Mesodermal cell (in vitro differentiated cells): Measurements from ENCODE around the gene COL27A1.

Source experiments
- H3K27ac ChIP-seq: 2 replicates; pipeline ENCODE4 v1.7.0; 2013; ENCODE audit warnings: mild to moderate bottlenecking, low read depth, low read length, moderate library complexity; ENCODE audit not compliant: severe bottlenecking
- H3K36me3 ChIP-seq: 2 replicates; pipeline ENCODE4 v1.7.1; 2013; ENCODE audit warnings: mild to moderate bottlenecking, low read length, moderate library complexity; ENCODE audit not compliant: control insufficient read depth, insufficient read depth
- H3K4me1 ChIP-seq: one replicate; pipeline ENCODE4 v1.7.1; 2013; ENCODE audit warnings: mild to moderate bottlenecking, low read length; ENCODE audit not compliant: insufficient read depth, control insufficient read depth, poor library complexity, severe bottlenecking
- H3K4me3 ChIP-seq: 2 replicates; pipeline ENCODE4 v1.7.0; 2013; ENCODE audit warnings: low read length, control low read depth, mild to moderate bottlenecking; ENCODE audit not compliant: insufficient read depth, poor library complexity, severe bottlenecking; ENCODE audit errors: extremely low read depth
- H3K9me3 ChIP-seq: 2 replicates; pipeline ENCODE4 v1.7.1; 2013; ENCODE audit warnings: mild to moderate bottlenecking, low read length, moderate library complexity; ENCODE audit not compliant: control insufficient read depth
- WGBS, 2 experiments: methylation state at CpG; one replicate each; pipeline ENCODE4 v1.1.5; 2013; ENCODE audit warnings: missing lambda C conversion rate in 2 of 2; ENCODE audit not compliant: insufficient coverage in 2 of 2; 5-methylcytosine and 5-hydroxymethylcytosine counted together

COL27A1 gene

DNA sequence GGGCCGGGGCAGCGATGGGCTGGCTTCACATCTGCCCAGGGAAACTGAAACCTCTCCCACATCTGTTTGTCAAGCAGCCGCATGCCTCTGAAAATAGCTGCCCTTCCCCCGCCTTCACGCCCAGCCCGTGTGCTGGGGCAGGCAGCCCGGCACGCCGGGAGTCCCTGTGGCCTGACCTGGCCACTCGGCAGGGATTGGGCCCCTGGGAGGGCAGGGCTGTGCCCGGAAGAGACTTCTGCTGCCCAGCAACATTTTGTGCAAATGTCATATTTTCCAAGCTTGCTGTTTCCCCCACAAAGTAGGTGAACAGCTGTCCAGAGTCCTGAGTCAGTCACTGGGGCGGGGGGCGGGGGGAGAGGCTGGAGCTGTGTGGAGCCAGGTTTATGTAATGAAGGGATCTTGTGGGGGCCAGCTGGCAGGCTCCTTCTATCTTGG, 8.2 kb downstream of the COL27A1 start:
- WGBS, 2 experiments: 12 to 24% methylated on average over 10 to 11 of the region's 13 CpGs
- peak overlapping the region; percentile 23 for H3K27ac ChIP-seq

DNA sequence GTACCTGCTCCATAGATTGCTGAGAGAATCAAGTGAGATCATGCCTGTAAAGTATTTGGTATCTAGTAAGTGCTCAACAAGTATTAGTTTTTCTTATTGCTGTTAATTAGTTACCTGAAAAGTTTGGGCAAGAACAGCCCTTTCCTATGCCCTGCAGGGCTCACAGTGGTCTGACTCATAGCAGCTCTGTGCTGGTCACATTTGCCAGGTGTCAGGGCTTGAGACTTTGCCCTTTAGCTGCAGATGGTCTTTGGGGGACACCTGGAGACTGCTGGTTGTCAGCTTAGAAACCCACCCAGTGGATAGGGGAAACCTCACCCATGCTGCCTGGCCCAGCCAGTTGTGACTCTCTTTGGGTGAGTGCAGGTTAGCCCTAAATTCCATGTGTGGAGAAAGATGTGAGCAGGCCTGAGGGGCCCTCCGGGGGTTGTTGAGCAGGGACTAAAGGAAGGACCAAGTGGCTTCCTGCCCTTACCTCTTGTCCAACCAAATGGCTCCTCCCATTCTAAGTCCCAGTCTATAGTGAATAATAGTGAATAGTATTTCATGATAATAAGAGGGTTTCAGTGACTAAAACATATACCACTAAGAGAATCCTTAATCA, 9.0 kb downstream of the COL27A1 start:
- no peaks in the 10 kb centered on the region for H3K9me3 ChIP-seq
- H3K36me3 ChIP-seq: peaks cover 42% of the 10 kb centered on the region
- 80% methylated on average over 1 of the region's 1 CpG; no CpG with 5 or more reads in 1 of the 2 experiments for WGBS, 2 experiments
- H3K4me3 ChIP-seq: no peak overlapping the region
- H3K27ac ChIP-seq: no peak overlapping the region
- H3K4me1 ChIP-seq: peaks cover 35% of the 10 kb centered on the region

More for the DNA sequence above, 8.2 kb downstream of the COL27A1 start:
- no peak overlapping the region for H3K4me3 ChIP-seq
- H3K36me3 ChIP-seq: peaks cover 45% of the 10 kb centered on the region
- no peaks in the 10 kb centered on the region for H3K9me3 ChIP-seq
- peaks cover 42% of the 10 kb centered on the region for H3K4me1 ChIP-seq

GRCh38 chr9:114165407-114166102, 10.2 kb downstream of the COL27A1 start:
- Histone ChIP-seq H3K4me1 (peaks cover 39% of the 10 kb centered on the region), H3K4me3 (no peak overlapping the region), H3K27ac (no peak overlapping the region), H3K36me3 (peaks cover 47% of the 10 kb centered on the region), H3K9me3 (no peaks in the 10 kb centered on the region)
- 91 to 96% methylated on average over 1 of the region's 1 CpG for WGBS, 2 experiments

- H3K9me3 ChIP-seq: no peaks in the 10 kb centered on the region
- no peak overlapping the region for H3K4me3 ChIP-seq
- peaks cover 51% of the 10 kb centered on the region for H3K36me3 ChIP-seq
- H3K4me1 ChIP-seq: peaks cover 44% of the 10 kb centered on the region
- 86 to 95% methylated on average over 1 of the region's 1 CpG for WGBS, 2 experiments
- H3K27ac ChIP-seq: no peak overlapping the region
Measured at GRCh38 chr9:114166103-114166470, 10.8 kb downstream of the COL27A1 start.

GRCh38 chr9:114166614-114167572, 11.6 kb downstream of the COL27A1 start:
- 78 to 82% methylated on average over 2 to 3 of the region's 8 CpGs for WGBS, 2 experiments
- Histone ChIP-seq H3K4me3 (no peak overlapping the region), H3K27ac (peak overlapping the region; percentile 55)

DNA sequence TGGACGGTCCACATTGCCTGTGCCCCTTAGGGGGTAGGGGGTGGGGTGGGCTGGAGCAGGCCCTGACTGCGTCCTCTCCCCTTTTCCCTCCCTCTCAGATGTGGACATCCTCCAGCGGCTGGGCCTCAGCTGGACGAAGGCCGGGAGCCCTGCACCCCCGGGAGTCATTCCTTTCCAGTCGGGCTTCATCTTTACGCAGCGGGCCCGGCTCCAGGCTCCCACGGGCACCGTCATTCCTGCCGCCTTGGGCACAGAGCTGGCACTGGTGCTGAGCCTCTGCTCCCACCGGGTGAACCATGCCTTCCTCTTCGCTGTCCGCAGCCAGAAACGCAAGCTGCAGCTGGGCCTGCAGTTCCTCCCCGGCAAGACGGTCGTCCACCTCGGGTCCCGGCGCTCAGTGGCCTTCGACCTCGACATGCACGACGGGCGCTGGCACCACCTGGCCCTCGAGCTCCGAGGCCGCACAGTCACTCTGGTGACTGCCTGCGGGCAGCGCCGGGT, 12.3 kb downstream of the COL27A1 start:
- no peak overlapping the region for H3K27ac ChIP-seq
- WGBS, 2 experiments: 96 to 98% methylated on average over 31 to 34 of the region's 34 CpGs
- H3K36me3 ChIP-seq: peaks cover 61% of the 10 kb centered on the region

More at GRCh38 chr9:114166614-114167572, 11.6 kb downstream of the COL27A1 start:
- peaks cover 56% of the 10 kb centered on the region for H3K36me3 ChIP-seq
- peaks cover 51% of the 10 kb centered on the region for H3K4me1 ChIP-seq
- H3K9me3 ChIP-seq: no peaks in the 10 kb centered on the region

DNA sequence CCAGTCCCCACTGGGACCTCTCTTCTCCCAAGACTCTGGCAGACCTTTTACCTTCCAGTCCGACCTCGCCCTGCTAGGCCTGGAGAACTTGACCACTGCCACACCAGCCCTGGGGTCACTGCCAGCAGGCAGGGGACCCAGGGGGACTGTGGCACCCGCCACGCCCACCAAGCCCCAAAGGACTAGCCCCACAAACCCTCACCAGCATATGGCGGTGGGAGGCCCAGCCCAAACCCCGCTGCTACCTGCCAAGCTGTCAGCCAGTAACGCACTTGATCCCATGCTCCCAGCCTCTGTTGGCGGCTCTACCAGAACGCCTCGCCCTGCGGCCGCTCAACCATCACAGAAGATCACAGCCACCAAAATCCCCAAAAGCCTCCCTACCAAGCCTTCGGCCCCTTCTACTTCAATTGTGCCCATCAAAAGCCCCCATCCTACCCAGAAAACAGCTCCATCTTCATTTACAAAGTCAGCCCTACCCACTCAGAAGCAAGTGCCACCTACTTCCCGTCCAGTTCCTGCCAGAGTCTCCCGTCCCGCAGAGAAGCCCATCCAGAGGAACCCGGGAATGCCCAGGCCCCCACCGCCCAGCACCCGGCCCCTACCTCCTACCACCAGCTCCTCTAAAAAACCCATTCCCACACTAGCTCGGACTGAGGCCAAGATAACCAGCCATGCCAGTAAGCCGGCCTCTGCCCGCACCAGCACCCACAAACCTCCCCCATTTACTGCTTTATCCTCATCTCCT, 13.1 kb downstream of the COL27A1 start:
- no peaks in the 10 kb centered on the region for H3K9me3 ChIP-seq
- H3K36me3 ChIP-seq: peaks cover 65% of the 10 kb centered on the region
- peaks cover 52% of the 10 kb centered on the region for H3K4me1 ChIP-seq
- H3K4me3 ChIP-seq: no peak overlapping the region
- H3K27ac ChIP-seq: no peak overlapping the region
- 93 to 95% methylated on average over 19 to 21 of the region's 22 CpGs for WGBS, 2 experiments

More for the DNA sequence above, 12.3 kb downstream of the COL27A1 start:
- no peak overlapping the region for H3K4me3 ChIP-seq
- peaks cover 54% of the 10 kb centered on the region for H3K4me1 ChIP-seq
- no peaks in the 10 kb centered on the region for H3K9me3 ChIP-seq

DNA sequence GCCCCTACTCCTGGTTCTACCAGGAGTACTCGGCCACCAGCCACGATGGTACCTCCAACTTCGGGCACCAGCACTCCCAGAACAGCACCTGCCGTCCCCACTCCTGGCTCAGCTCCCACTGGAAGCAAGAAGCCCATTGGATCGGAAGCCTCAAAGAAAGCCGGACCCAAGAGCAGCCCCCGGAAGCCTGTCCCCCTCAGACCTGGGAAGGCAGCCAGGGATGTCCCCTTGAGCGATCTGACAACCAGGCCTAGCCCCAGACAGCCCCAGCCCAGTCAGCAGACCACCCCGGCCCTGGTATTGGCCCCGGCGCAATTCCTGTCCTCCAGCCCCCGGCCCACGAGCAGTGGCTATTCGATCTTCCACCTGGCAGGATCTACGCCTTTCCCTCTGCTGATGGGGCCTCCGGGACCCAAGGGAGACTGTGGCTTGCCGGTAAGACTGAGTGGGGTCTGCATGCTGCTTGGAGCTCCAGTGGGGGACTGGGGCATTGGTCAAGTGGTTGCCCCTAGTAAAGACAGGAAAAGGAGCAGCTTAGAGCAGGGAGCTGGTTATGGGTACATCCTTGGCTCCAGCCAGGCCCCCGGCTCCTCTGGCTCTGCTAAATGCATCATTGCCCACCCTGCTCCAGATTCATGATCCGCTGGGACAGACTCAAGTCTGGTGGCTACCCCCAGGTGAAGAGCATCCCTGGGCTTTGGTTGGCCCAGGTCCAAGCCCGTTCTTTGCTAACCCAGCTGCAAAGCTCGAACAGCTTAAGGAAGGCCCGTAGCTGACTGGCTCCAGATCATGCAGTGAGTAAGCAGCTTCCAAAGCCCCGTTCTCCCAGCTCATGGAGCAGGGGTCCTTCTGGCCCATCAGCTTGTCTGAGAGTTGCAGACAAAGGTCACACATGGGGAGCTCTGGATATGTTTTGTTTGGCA, 14.0 kb downstream of the COL27A1 start:
- Histone ChIP-seq H3K9me3 (no peaks in the 10 kb centered on the region), H3K36me3 (peaks cover 64% of the 10 kb centered on the region), H3K4me3 (no peak overlapping the region), H3K27ac (no peak overlapping the region), H3K4me1 (peaks cover 47% of the 10 kb centered on the region)
- WGBS, 2 experiments: 92 to 95% methylated on average over 18 to 19 of the region's 23 CpGs

DNA sequence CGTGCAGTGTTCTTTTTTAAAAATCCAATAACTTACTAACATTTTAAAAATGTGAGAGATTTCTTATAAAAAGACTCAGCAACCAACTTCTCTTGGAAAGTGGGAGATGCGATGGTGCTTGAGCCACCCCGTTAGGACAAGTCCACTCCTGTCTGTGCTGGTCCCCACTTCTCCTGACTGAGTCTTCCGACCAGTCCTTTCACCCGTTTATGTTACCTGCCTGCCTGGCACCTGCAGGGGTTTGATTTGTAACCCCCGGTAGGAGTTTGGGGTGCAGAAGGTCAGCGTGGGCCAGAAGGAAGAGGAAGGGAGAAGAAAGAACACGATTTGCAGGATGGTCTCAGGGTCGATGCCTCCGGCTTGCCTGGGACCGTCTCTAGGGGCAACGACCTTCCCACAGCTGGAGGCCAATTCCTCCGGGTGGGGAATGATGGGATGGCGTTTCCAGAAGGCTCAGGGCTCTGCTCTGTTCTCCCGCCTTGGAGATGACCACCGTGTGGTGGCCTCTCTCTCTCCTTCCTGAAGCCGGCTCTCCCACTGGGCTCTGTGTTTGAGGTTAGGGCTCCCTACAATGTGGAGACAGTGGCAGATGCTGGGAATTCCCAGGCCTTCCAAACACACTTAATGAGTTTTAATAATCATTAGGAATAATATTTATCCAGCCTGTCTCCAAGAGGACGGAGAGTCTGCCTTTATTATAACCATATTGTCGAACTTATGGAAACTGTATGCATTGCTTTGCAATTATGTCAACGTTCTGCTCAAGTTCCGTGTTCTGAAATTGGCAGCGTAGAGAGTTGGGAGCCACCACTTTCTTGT, 14.8 kb downstream of the COL27A1 start:
- 81 to 88% methylated on average over 16 to 17 of the region's 22 CpGs for WGBS, 2 experiments
- H3K4me1 ChIP-seq: peaks cover 53% of the 10 kb centered on the region
- no peak overlapping the region for H3K27ac ChIP-seq
- H3K9me3 ChIP-seq: no peaks in the 10 kb centered on the region
- H3K36me3 ChIP-seq: peaks cover 58% of the 10 kb centered on the region
- no peak overlapping the region for H3K4me3 ChIP-seq
